B cell (primary cell): ENCODE results near the gene CACNA2D4. TPM values are rescaled to one million over a fixed set of nuclear protein-coding genes. Genes with fewer than 3 reads are reported as not detected.

Experiments
- ATAC-seq: fragments of 200-7000 bp; cut with Tn5 transposase; one replicate; pipeline ENCODE4 v1.10.0; 2021; ENCODE audit warnings: low read depth, mild to moderate bottlenecking, moderate number of reproducible peaks, moderate library complexity
- CTCF ChIA-PET: fragments of 350-600 bp; sonication (Branson Sonifier 250); formaldehyde crosslinking; loops from one replicate; lab custom pipeline; 2021; ENCODE audit warnings: antibody characterized with exemption, inconsistent platforms; lab: Charles Lee
- POLR2A ChIA-PET: fragments of 350-600 bp; sonication (Branson Sonifier 250); formaldehyde crosslinking; loops from one replicate; lab custom pipeline; 2021; ENCODE audit warnings: antibody characterized with exemption; lab: Charles Lee
- DNase-seq: peaks from one replicate; pipeline ENCODE4 v3.0.0; 2013
- H2AFZ ChIP-seq: 2 replicates; pipeline ENCODE4 v1.6.1; 2012; ENCODE audit warnings: mild to moderate bottlenecking, low read depth, low read length; ENCODE audit not compliant: insufficient read depth, poor library complexity, severe bottlenecking
- H3K27ac ChIP-seq, 2 donors: 1 replicate in 1 of 2; 2 replicates in 1 of 2; pipeline ENCODE4 v1.5.1; 2012 to 2013; ENCODE audit warnings: low read length in 2 of 2, mild to moderate bottlenecking in 2 of 2, moderate library complexity in 1 of 2
- H3K27me3 ChIP-seq, 4 experiments: fragments of 200-600 bp in 1 of 4; sonication (generic) in 1 of 4; replicated peaks in 1 of 4; 1 replicate in 2 of 4; 2 replicates in 2 of 4; pipeline versions ENCODE4 v1.6.1 to v1.7.0; 2013 to 2016; ENCODE audit warnings: low read length in 3 of 4, mild to moderate bottlenecking in 2 of 4, mixed read lengths in 1 of 4, moderate library complexity in 1 of 4; ENCODE audit not compliant: insufficient read depth in 4 of 4, control insufficient read depth in 3 of 4; ENCODE audit errors: control extremely low read depth in 1 of 4
- H3K36me3 ChIP-seq, 2 experiments: replicated peaks in 1 of 2; 1 replicate in 1 of 2; 2 replicates in 1 of 2; pipeline versions ENCODE4 v1.6.1 to v1.7.1; 2013; ENCODE audit warnings: low read length in 1 of 2; ENCODE audit not compliant: insufficient read depth in 2 of 2, control insufficient read depth in 1 of 2; ENCODE audit errors: control extremely low read depth in 1 of 2, extremely low read depth in 1 of 2
- H3K4me1 ChIP-seq, 2 donors: fragments of 200-600 bp in 1 of 2; sonication (generic) in 1 of 2; 1 replicate in 1 of 2; 2 replicates in 1 of 2; pipeline versions ENCODE4 v1.5.1 to v1.6.1; 2013 to 2017; ENCODE audit warnings: low read length in 2 of 2; ENCODE audit not compliant: control insufficient read depth in 2 of 2, insufficient read depth in 2 of 2
- H3K4me2 ChIP-seq: replicated peaks from 2 replicates; pipeline ENCODE3; 2012; ENCODE audit warnings: mild to moderate bottlenecking, low read depth, low read length; ENCODE audit not compliant: poor library complexity, severe bottlenecking
- H3K4me3 ChIP-seq, 5 experiments: fragments of 200-600 bp in 1 of 5; sonication (generic) in 1 of 5; 1 replicate in 3 of 5; 2 replicates in 2 of 5; pipeline versions ENCODE4 v1.5.1 to v1.7.0; 2011 to 2016; ENCODE audit warnings: low read length in 4 of 5, mild to moderate bottlenecking in 4 of 5, low read depth in 2 of 5, control low read depth in 1 of 5, moderate library complexity in 1 of 5; ENCODE audit not compliant: insufficient read depth in 1 of 5; ENCODE audit errors: control extremely low read depth in 1 of 5, extremely low read depth in 1 of 5
- H3K79me2 ChIP-seq: fragments of 200-600 bp; sonication (generic); one replicate; pipeline ENCODE4 v1.6.0; 2016; ENCODE audit warnings: low read length; ENCODE audit not compliant: control insufficient read depth, insufficient read depth
- H3K9ac ChIP-seq: fragments of 200-600 bp; sonication (generic); 2 replicates; pipeline ENCODE4 v1.6.1; 2017; ENCODE audit warnings: mild to moderate bottlenecking, low read length, moderate library complexity
- H3K9me3 ChIP-seq, 3 donors: one replicate each; pipeline versions ENCODE4 v1.6.1 to v1.7.1; 2013; ENCODE audit warnings: low read length in 2 of 3; ENCODE audit not compliant: control insufficient read depth in 2 of 3, insufficient read depth in 1 of 3; ENCODE audit errors: control extremely low read depth in 1 of 3
- H4K20me1 ChIP-seq: 2 replicates; pipeline ENCODE4 v1.6.0; 2012; ENCODE audit warnings: mild to moderate bottlenecking, low read length; ENCODE audit not compliant: insufficient read depth, control insufficient read depth, poor library complexity, severe bottlenecking
- H3K27ac Mint-ChIP-seq: one replicate; pipeline ENCODE4 v1.8.0; 2021; ENCODE audit warnings: mixed read lengths
- H3K27me3 Mint-ChIP-seq: one replicate; pipeline ENCODE4 v1.8.0; 2021; ENCODE audit warnings: mixed read lengths
- H3K4me1 Mint-ChIP-seq: one replicate; pipeline ENCODE4 v1.8.0; 2021; ENCODE audit warnings: mixed read lengths
- H3K4me3 Mint-ChIP-seq: one replicate; pipeline ENCODE4 v1.8.0; 2021; ENCODE audit warnings: mixed read lengths
- H3K9me3 Mint-ChIP-seq: one replicate; pipeline ENCODE4 v1.8.0; 2022; ENCODE audit warnings: mixed read lengths; ENCODE audit not compliant: insufficient read depth
- CTCF ChIP-seq: fragments of 200-600 bp; IDR thresholded peaks from one replicate; pipeline ENCODE4 v1.8.0; 2022; ENCODE audit warnings: antibody characterized with exemption, mild to moderate bottlenecking
- EZH2 ChIP-seq: IDR thresholded peaks from 2 replicates; pipeline ENCODE4 v1.6.1; 2012; ENCODE audit warnings: borderline replicate concordance, low read depth, mild to moderate bottlenecking, moderate library complexity, low read length; ENCODE audit not compliant: insufficient read depth, poor library complexity, severe bottlenecking
- WGBS: methylation state at CpG from one replicate; pipeline ENCODE4 v1.1.5; 2013; ENCODE audit warnings: missing lambda C conversion rate; ENCODE audit not compliant: insufficient coverage; 5-methylcytosine and 5-hydroxymethylcytosine counted together
- intact Hi-C: fragments of 100-400 bp; cut with micrococcal nuclease; formaldehyde crosslinking; loops from one replicate; pipeline ENCODE4 v1.10.0; 2022
- polyA plus RNA-seq: library from polyadenylated mRNA; depleted of rRNA; stranded (reverse); fragments of >200 nt; gene quantifications from 2 replicates; pipeline ENCODE4 v1.2.3, GENCODE V29; 2012
- total RNA-seq, 2 donors: library from RNA; stranded (reverse); fragments of 120-200 nt in 1 of 2; gene quantifications; 1 replicate in 1 of 2; 2 replicates in 1 of 2; pipeline versions ENCODE4 v1.2.3 to v1.2.4, GENCODE V29; 2013 to 2022

The CACNA2D4 gene
- total and polyA plus RNA-seq, 2 donors (not counting 1 experiment from before 2014, with no cell fraction given): 6.0 to 7.4 TPM

- no peaks in the 10 kb centered on the region for H3K9me3 Mint-ChIP-seq
- Histone ChIP-seq H3K9ac (no peak overlapping the region), H2AFZ (no peak overlapping the region), H3K27me3 (no peaks in the 10 kb centered on the region), H3K4me3 (no peak overlapping the region), H3K4me1 (no peaks in the 10 kb centered on the region), H3K79me2 (no peaks in the 10 kb centered on the region), H3K36me3 (no peaks in the 10 kb centered on the region), H3K9me3 (no peaks in the 10 kb centered on the region), H3K27ac (no peak overlapping the region), H3K4me2 (no peak overlapping the region), H4K20me1 (no peaks in the 10 kb centered on the region)
- 95% methylated on average over 6 of the region's 8 CpGs for WGBS
- H3K27ac Mint-ChIP-seq: no peak overlapping the region
- no peak for ATAC-seq
- no peaks in the 10 kb centered on the region for H3K4me1 Mint-ChIP-seq
- POLR2A ChIA-PET: no interaction called here
- TF ChIP-seq EZH2 (no peak), CTCF (no peak)
- DNase-seq: no peak
- H3K27me3 Mint-ChIP-seq: peaks cover 23% of the 10 kb centered on the region
- intact Hi-C loops: no loop called here
- CTCF ChIA-PET: no interaction called here
- H3K4me3 Mint-ChIP-seq: no peak overlapping the region
Observed at GRCh38 chr12:1881301-1881700, 37.2 kb downstream of the CACNA2D4 start.

- Histone ChIP-seq H3K4me1 (no peaks in the 10 kb centered on the region), H3K79me2 (no peaks in the 10 kb centered on the region), H3K27me3 (no peaks in the 10 kb centered on the region), H3K9ac (no peak overlapping the region), H3K4me3 (no peak overlapping the region), H3K4me2 (no peak overlapping the region), H4K20me1 (no peaks in the 10 kb centered on the region), H3K27ac (no peak overlapping the region), H3K36me3 (no peaks in the 10 kb centered on the region), H2AFZ (no peak overlapping the region), H3K9me3 (no peaks in the 10 kb centered on the region)
- no peaks in the 10 kb centered on the region for H3K4me1 Mint-ChIP-seq
- POLR2A ChIA-PET: no interaction called here
- TF ChIP-seq CTCF (no peak), EZH2 (no peak)
- H3K27me3 Mint-ChIP-seq: peaks cover 18% of the 10 kb centered on the region
- 99% methylated on average over 7 of the region's 7 CpGs for WGBS
- no peak for DNase-seq
- H3K9me3 Mint-ChIP-seq: no peaks in the 10 kb centered on the region
- no peak overlapping the region for H3K4me3 Mint-ChIP-seq
- ATAC-seq: no peak
- CTCF ChIA-PET: no interaction called here
- intact Hi-C loops: no loop called here
- no peak overlapping the region for H3K27ac Mint-ChIP-seq
Observed at GRCh38 chr12:1880876-1881275, 37.6 kb downstream of the CACNA2D4 start.
